ENCODE results near the gene PRDX5. TPM values are rescaled to one million over a fixed set of nuclear protein-coding genes. Genes with fewer than 3 reads are reported as not detected.

PRDX5 gene
- total RNA-seq, 1 experiment from 2014 or later, result 381 TPM

GRCh38 chr11:64317325-64317960 lies 478 bp upstream of the PRDX5 start, which contains the start of gene TRMT112:
Gene TRMT112 (minus strand): TSS chr11:64317559. CDS start chr11:64317526, 33 bp downstream.
- Histone ChIP-seq H3K36me3 (ENCODE audit: low read depth) (peaks cover 7% of the 10 kb centered on the region; the same call in 1 of the 2 replicates), H3K9me2 (ENCODE audit: insufficient read depth) (no peaks in the 10 kb centered on the region), H4K20me1 (ENCODE audit: insufficient read depth) (peaks cover 5% of the 10 kb centered on the region; the same call in 1 of the 2 replicates), H2AFZ (peak within 1 kb of the TSS; percentile 71), H3K4me1 (replicated peaks; ENCODE audit: insufficient read depth) (peaks cover 47% of the 10 kb centered on the region), H3K9me3 (ENCODE audit: insufficient read depth, low read depth) (no peaks in the 10 kb centered on the region), H3K27ac (peak within 1 kb of the TSS; percentile 87), H3K27me3 (ENCODE audit: insufficient read depth, low read depth) (no peaks in the 10 kb centered on the region), H3K4me3 (peak within 1 kb of the TSS; percentile 69), H3K79me2 (ENCODE audit: low read depth) (peaks cover 56% of the 10 kb centered on the region), H3F3A (ENCODE audit: insufficient read depth, low read depth) (peaks cover 72% of the 10 kb centered on the region), H3K4me2 (peak within 1 kb of the TSS; percentile 79)
- TF ChIP-seq EZH2 (IDR thresholded peaks at IDR 0.05; ENCODE audit: low read depth), result no peak
- no peak for TF ChIP-seq CTCF (conservative IDR thresholded peaks at IDR 0.05)
- ChIA-PET POLR2A (ENCODE audit: unreplicated experiment) (interaction anchor here (0.6 to 2.0 kb wide), 14 partner anchors 12 to 1652 kb away, joined by 3 to 38 read pairs (median 5); partner anchors contain the start of genes C11orf98, CSKMT, ESRRA and FKBP2), CTCF (interaction anchor here (0.5 to 2.7 kb wide), 20 partner anchors 12 to 821 kb away, joined by 3 to 87 read pairs (median 6); partner anchors contain the start of gene ESRRA)
- BruUV-seq (replicated peaks), result no TSS peak
- intact Hi-C loops (cut with micrococcal nuclease; ENCODE audit: unreplicated experiment), result loop anchor here (1.0 to 2.0 kb wide), 3 partner anchors 15 to 77 kb away; partner anchors contain the start of gene FKBP2
- DNase-seq, result peak; percentile 97 to 99

DNA sequence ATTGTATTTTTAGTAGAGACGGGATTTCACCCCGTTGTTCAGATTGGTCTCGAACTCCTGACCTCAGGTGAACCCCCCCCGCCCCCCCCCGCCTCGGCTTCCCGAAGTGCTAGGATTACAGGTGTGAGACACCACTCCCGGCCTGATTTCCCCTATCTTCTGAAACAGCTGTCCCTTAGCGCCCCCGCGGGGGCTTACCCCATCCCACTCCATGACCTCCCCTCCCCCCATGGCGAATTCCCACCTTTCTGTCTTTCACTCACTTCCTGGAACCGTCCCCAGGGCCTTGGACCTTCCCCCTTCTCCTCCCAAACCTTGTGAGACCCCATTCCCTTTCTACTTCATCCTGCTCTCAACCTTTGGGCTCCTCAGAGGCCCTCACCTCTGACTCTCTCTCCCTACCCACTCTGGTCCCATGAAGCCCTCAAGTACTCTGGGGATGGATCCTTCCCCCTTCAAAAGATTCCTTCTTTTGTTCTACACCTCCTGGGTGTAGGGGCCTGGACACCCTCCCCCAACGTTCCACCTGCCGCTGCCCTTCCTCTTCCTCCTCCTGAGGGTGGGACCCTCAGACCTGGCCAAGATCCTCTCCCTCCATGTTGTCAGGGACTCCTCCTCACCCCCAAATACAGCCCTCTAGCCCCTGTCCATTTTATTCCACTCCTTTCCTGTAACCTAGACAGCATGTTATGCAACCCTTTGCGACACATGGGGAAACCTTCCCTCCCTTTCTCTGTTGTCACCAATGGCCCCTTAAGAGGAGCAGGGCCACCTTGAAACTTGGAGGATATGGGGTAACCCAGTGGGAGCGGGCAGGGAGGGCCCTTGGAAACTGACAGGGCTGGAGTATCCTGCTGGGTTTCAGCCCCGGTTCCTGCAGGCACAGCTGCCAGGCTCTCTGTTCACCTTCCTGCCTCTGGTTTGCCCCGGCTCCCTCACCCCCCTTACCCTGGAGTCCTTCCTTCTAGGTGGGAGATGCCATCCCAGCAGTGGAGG lies 1.1 kb downstream of the PRDX5 start:
- Histone ChIP-seq H3K79me2 (ENCODE audit: low read depth) (peaks cover 44% of the 10 kb centered on the region), H3F3A (ENCODE audit: insufficient read depth, low read depth) (peaks cover 56% of the 10 kb centered on the region), H2AFZ (peak overlapping the region; percentile 70), H3K9me2 (ENCODE audit: insufficient read depth) (no peaks in the 10 kb centered on the region), H3K4me3 (peak overlapping the region; percentile 69), H3K36me3 (ENCODE audit: low read depth) (peaks cover 7% of the 10 kb centered on the region; the same call in 1 of the 2 replicates), H3K27me3 (ENCODE audit: insufficient read depth, low read depth) (no peaks in the 10 kb centered on the region), H3K27ac (peak overlapping the region; percentile 87), H3K4me2 (peak overlapping the region; percentile 79), H3K9me3 (ENCODE audit: insufficient read depth, low read depth) (no peaks in the 10 kb centered on the region), H3K4me1 (replicated peaks; ENCODE audit: insufficient read depth) (peaks cover 47% of the 10 kb centered on the region), H4K20me1 (ENCODE audit: insufficient read depth) (peaks cover 5% of the 10 kb centered on the region; the same call in 1 of the 2 replicates)
- intact Hi-C loops (cut with micrococcal nuclease; ENCODE audit: unreplicated experiment), result loop anchor here (1.0 to 2.0 kb wide), 4 partner anchors 14 to 334 kb away; partner anchors contain the start of gene ESRRA
- TF ChIP-seq CTCF (conservative IDR thresholded peaks at IDR 0.05) (no peak), EZH2 (IDR thresholded peaks at IDR 0.05; ENCODE audit: low read depth) (no peak)
- CTCF ChIA-PET, result interaction anchor here (0.6 to 2.4 kb wide), 4 partner anchors 13 to 425 kb away, joined by 3 to 55 read pairs (median 6); no protein-coding TSS in a partner anchor
- POLR2A ChIA-PET (ENCODE audit: unreplicated experiment), result interaction anchor here (2.0 kb wide), 1 partner anchor 36 kb away, joined by 38 read pairs; no protein-coding TSS in a partner anchor
- TSS peak; percentile 40 for BruUV-seq (replicated peaks)
- peak in 1 of 2 experiments; percentile 37 for DNase-seq

- CTCF ChIA-PET, result no interaction called here
- no peaks in the 10 kb centered on the region for H3K9me3 ChIP-seq (ENCODE audit: insufficient read depth, low read depth)
- BruUV-seq (replicated peaks), result no TSS peak
- no peaks in the 10 kb centered on the region for H3K9me2 ChIP-seq (ENCODE audit: insufficient read depth)
- peaks cover 39% of the 10 kb centered on the region for H3K79me2 ChIP-seq (ENCODE audit: low read depth)
- peak overlapping the region; percentile 46; the same call in 1 of the 2 replicates for H3K27ac ChIP-seq
- no peak for TF ChIP-seq EZH2 (IDR thresholded peaks at IDR 0.05; ENCODE audit: low read depth)
- no peak for TF ChIP-seq CTCF (conservative IDR thresholded peaks at IDR 0.05)
- H3K36me3 ChIP-seq (ENCODE audit: low read depth), result peaks cover 7% of the 10 kb centered on the region; the same call in 1 of the 2 replicates
- H4K20me1 ChIP-seq (ENCODE audit: insufficient read depth), result peaks cover 5% of the 10 kb centered on the region; the same call in 1 of the 2 replicates
- peak in 1 of 2 experiments; percentile 33 for DNase-seq
- no peak overlapping the region for H3K4me3 ChIP-seq
- POLR2A ChIA-PET (ENCODE audit: unreplicated experiment), result no interaction called here
- intact Hi-C loops (cut with micrococcal nuclease; ENCODE audit: unreplicated experiment), result no loop called here
- H3K27me3 ChIP-seq (ENCODE audit: insufficient read depth, low read depth), result no peaks in the 10 kb centered on the region
- peaks cover 49% of the 10 kb centered on the region for H3F3A ChIP-seq (ENCODE audit: insufficient read depth, low read depth)
- H3K4me2 ChIP-seq, result no peak overlapping the region
- H2AFZ ChIP-seq, result no peak overlapping the region
- peaks cover 44% of the 10 kb centered on the region for H3K4me1 ChIP-seq (replicated peaks; ENCODE audit: insufficient read depth)
These were observed 2.6 kb downstream of the PRDX5 start for GRCh38 chr11:64320556-64320955.

All from PC-9 (cell line).